ENCODE measurements around the gene TANGO2. TPM values are rescaled to one million over a fixed set of nuclear protein-coding genes. Genes with fewer than 3 reads are reported as not detected.

The TANGO2 gene
- total and polyA plus RNA-seq, 2 experiments from 2014 or later, result 27.3 to 45.0 TPM

GRCh38 chr22:19998991-19999820 lies 21.7 kb upstream of the TANGO2 start:
- 51 to 69% methylated on average over 6 to 8 of the region's 8 CpGs for WGBS, 2 experiments (ENCODE audit: low coverage in 1 of 2, low lambda C conversion rate in 2 of 2, missing lambda C conversion rate in 2 of 2)

GRCh38 chr22:20000246-20001081 lies 20.4 kb upstream of the TANGO2 start:
- Histone ChIP-seq H3F3A (ENCODE audit: insufficient read depth) (no peaks in the 10 kb centered on the region), H3K9me3 (ENCODE audit: low read depth) (no peaks in the 10 kb centered on the region), H3K4me3 (no peak overlapping the region), H3K27me3 (replicated peaks; ENCODE audit: insufficient read depth) (no peaks in the 10 kb centered on the region), H3K36me3 (ENCODE audit: low read depth) (no peaks in the 10 kb centered on the region), H2AFZ (no peak overlapping the region), H3K9ac (no peak overlapping the region), H3K4me1 (ENCODE audit: insufficient read depth) (no peaks in the 10 kb centered on the region), H3K79me2 (ENCODE audit: insufficient read depth) (no peaks in the 10 kb centered on the region), H3K4me2 (ENCODE audit: unreplicated experiment) (no peak overlapping the region), H4K20me1 (ENCODE audit: insufficient read depth) (no peaks in the 10 kb centered on the region), H3K27ac (no peak overlapping the region), H3K9me2 (ENCODE audit: insufficient read depth) (no peaks in the 10 kb centered on the region)
- in situ Hi-C loops (cut with MboI), result no loop called here
- no peak for DNase-seq
- TF ChIP-seq EZH2phosphoT487 (IDR thresholded peaks at IDR 0.05; ENCODE audit: insufficient read depth, low read depth), result no peak
- TF ChIP-seq EZH2 (IDR thresholded peaks at IDR 0.05; ENCODE audit: insufficient read depth, poor library complexity, severe bottlenecking), result no peak
- 78 to 82% methylated on average over 11 to 14 of the region's 14 CpGs for WGBS, 2 experiments (ENCODE audit: low coverage in 1 of 2, low lambda C conversion rate in 2 of 2, missing lambda C conversion rate in 2 of 2)

More at GRCh38 chr22:19998991-19999820, 21.7 kb upstream of the TANGO2 start:
- in situ Hi-C loops (cut with MboI), result loop anchor here (25.0 kb wide), 1 partner anchor 288 kb away; no protein-coding TSS in a partner anchor
- no peak for DNase-seq
- no peaks in the 10 kb centered on the region for H4K20me1 ChIP-seq (ENCODE audit: insufficient read depth)
- no peaks in the 10 kb centered on the region for H3K36me3 ChIP-seq (ENCODE audit: low read depth)
- H3K27me3 ChIP-seq (replicated peaks; ENCODE audit: insufficient read depth), result no peaks in the 10 kb centered on the region
- no peaks in the 10 kb centered on the region for H3K9me3 ChIP-seq (ENCODE audit: low read depth)
- H3K4me2 ChIP-seq (ENCODE audit: unreplicated experiment), result no peak overlapping the region
- H3K79me2 ChIP-seq (ENCODE audit: insufficient read depth), result no peaks in the 10 kb centered on the region
- no peak overlapping the region for H3K4me3 ChIP-seq
- H3K9ac ChIP-seq, result no peak overlapping the region
- TF ChIP-seq EZH2phosphoT487 (IDR thresholded peaks at IDR 0.05; ENCODE audit: insufficient read depth, low read depth) (no peak), EZH2 (IDR thresholded peaks at IDR 0.05; ENCODE audit: insufficient read depth, poor library complexity, severe bottlenecking) (no peak)
- no peaks in the 10 kb centered on the region for H3F3A ChIP-seq (ENCODE audit: insufficient read depth)
- no peaks in the 10 kb centered on the region for H3K4me1 ChIP-seq (ENCODE audit: insufficient read depth)
- no peaks in the 10 kb centered on the region for H3K9me2 ChIP-seq (ENCODE audit: insufficient read depth)
- no peak overlapping the region for H3K27ac ChIP-seq
- H2AFZ ChIP-seq, result no peak overlapping the region

GRCh38 chr22:20001082-20001638 lies 19.8 kb upstream of the TANGO2 start:
- 74 to 82% methylated on average over 10 to 11 of the region's 11 CpGs for WGBS, 2 experiments (ENCODE audit: low coverage in 1 of 2, low lambda C conversion rate in 2 of 2, missing lambda C conversion rate in 2 of 2)
- Histone ChIP-seq H2AFZ (no peak overlapping the region), H3K4me1 (ENCODE audit: insufficient read depth) (no peaks in the 10 kb centered on the region), H3K27me3 (replicated peaks; ENCODE audit: insufficient read depth) (no peaks in the 10 kb centered on the region), H3K27ac (no peak overlapping the region), H3K4me3 (no peak overlapping the region), H3F3A (ENCODE audit: insufficient read depth) (no peaks in the 10 kb centered on the region), H3K9ac (no peak overlapping the region), H3K36me3 (ENCODE audit: low read depth) (no peaks in the 10 kb centered on the region), H3K9me3 (ENCODE audit: low read depth) (no peaks in the 10 kb centered on the region), H4K20me1 (ENCODE audit: insufficient read depth) (no peaks in the 10 kb centered on the region), H3K79me2 (ENCODE audit: insufficient read depth) (no peaks in the 10 kb centered on the region), H3K9me2 (ENCODE audit: insufficient read depth) (no peaks in the 10 kb centered on the region), H3K4me2 (ENCODE audit: unreplicated experiment) (no peak overlapping the region)
- in situ Hi-C loops (cut with MboI), result no loop called here
- no peak for DNase-seq
- TF ChIP-seq EZH2 (IDR thresholded peaks at IDR 0.05; ENCODE audit: insufficient read depth, poor library complexity, severe bottlenecking), result no peak
- no peak for TF ChIP-seq EZH2phosphoT487 (IDR thresholded peaks at IDR 0.05; ENCODE audit: insufficient read depth, low read depth)

GRCh38 chr22:20002128-20002527 lies 18.8 kb upstream of the TANGO2 start:
- H3K4me1 ChIP-seq (ENCODE audit: insufficient read depth), result no peaks in the 10 kb centered on the region
- no peaks in the 10 kb centered on the region for H3K79me2 ChIP-seq (ENCODE audit: insufficient read depth)
- no peak overlapping the region for H3K4me3 ChIP-seq
- no peaks in the 10 kb centered on the region for H3K9me3 ChIP-seq (ENCODE audit: low read depth)
- H2AFZ ChIP-seq, result no peak overlapping the region
- no peak overlapping the region for H3K9ac ChIP-seq
- H3K4me2 ChIP-seq (ENCODE audit: unreplicated experiment), result no peak overlapping the region
- no peaks in the 10 kb centered on the region for H3K36me3 ChIP-seq (ENCODE audit: low read depth)
- TF ChIP-seq EZH2 (IDR thresholded peaks at IDR 0.05; ENCODE audit: insufficient read depth, poor library complexity, severe bottlenecking) (no peak), EZH2phosphoT487 (IDR thresholded peaks at IDR 0.05; ENCODE audit: insufficient read depth, low read depth) (no peak)
- no peaks in the 10 kb centered on the region for H3K27me3 ChIP-seq (replicated peaks; ENCODE audit: insufficient read depth)
- no peaks in the 10 kb centered on the region for H4K20me1 ChIP-seq (ENCODE audit: insufficient read depth)
- H3K9me2 ChIP-seq (ENCODE audit: insufficient read depth), result no peaks in the 10 kb centered on the region
- DNase-seq, result no peak
- H3K27ac ChIP-seq, result no peak overlapping the region
- in situ Hi-C loops (cut with MboI), result no loop called here
- H3F3A ChIP-seq (ENCODE audit: insufficient read depth), result no peaks in the 10 kb centered on the region
- 70 to 79% methylated on average over 9 of the region's 9 CpGs for WGBS, 2 experiments (ENCODE audit: low coverage in 1 of 2, low lambda C conversion rate in 2 of 2, missing lambda C conversion rate in 2 of 2)

All from GM23248 (cell line).